DMS53 treated with DMSO at 0.1 percent for 48 hours (cell line): ENCODE results near the gene SLC35F3.
"Not testable (repeated sequence)": the region's sequence is repeated elsewhere in the genome, so short reads cannot be mapped to it uniquely, and the experiment has no call there.

ENCODE experiments used
- DNase-seq: peaks from one replicate; lab custom pipeline; 2025; ENCODE audit not compliant: unreplicated experiment; lab: John Stamatoyannopoulos, UW

SLC35F3 gene

GRCh38 chr1:234246638-234247116, 342.2 kb downstream of the SLC35F3 start:
- DNase-seq: no peak

- DNase-seq: not testable (repeated sequence)
Observed at GRCh38 chr1:234247746-234248145, 343.3 kb downstream of the SLC35F3 start.

- no peak for DNase-seq
Observed at GRCh38 chr1:234250747-234251146, 346.3 kb downstream of the SLC35F3 start.

GRCh38 chr1:234253732-234254131, 349.3 kb downstream of the SLC35F3 start:
- DNase-seq: peak; percentile 3

GRCh38 chr1:234256359-234256758, 351.9 kb downstream of the SLC35F3 start:
- no peak for DNase-seq

GRCh38 chr1:234258071-234258470, 353.6 kb downstream of the SLC35F3 start:
- DNase-seq: no peak

- peak; percentile 45 for DNase-seq
Observed at GRCh38 chr1:234260578-234260977, 356.1 kb downstream of the SLC35F3 start.

- DNase-seq: no peak
Observed at GRCh38 chr1:234261545-234261944, 357.1 kb downstream of the SLC35F3 start.

- DNase-seq: no peak
Observed at GRCh38 chr1:234262007-234262753, 357.7 kb downstream of the SLC35F3 start.

- no peak for DNase-seq
Observed at GRCh38 chr1:234262754-234263105, 358.3 kb downstream of the SLC35F3 start.

GRCh38 chr1:234264832-234265231, 360.4 kb downstream of the SLC35F3 start:
- no peak for DNase-seq

- no peak for DNase-seq
Observed at GRCh38 chr1:234265321-234265720, 360.8 kb downstream of the SLC35F3 start.

GRCh38 chr1:234265861-234266260, 361.4 kb downstream of the SLC35F3 start:
- peak; percentile 40 for DNase-seq

- DNase-seq: no peak
Observed at GRCh38 chr1:234270093-234270492, 365.6 kb downstream of the SLC35F3 start.

GRCh38 chr1:234270581-234271242, 366.2 kb downstream of the SLC35F3 start:
- no peak for DNase-seq

GRCh38 chr1:234271243-234271606, 366.7 kb downstream of the SLC35F3 start:
- DNase-seq: no peak

GRCh38 chr1:234272656-234273312, 368.3 kb downstream of the SLC35F3 start:
- peak; percentile 76 for DNase-seq

- no peak for DNase-seq
Observed at GRCh38 chr1:234273981-234274380, 369.5 kb downstream of the SLC35F3 start.

- no peak for DNase-seq
Observed at GRCh38 chr1:234276151-234276788, 371.8 kb downstream of the SLC35F3 start.

- DNase-seq: no peak
Observed at GRCh38 chr1:234277161-234277868, 372.8 kb downstream of the SLC35F3 start.

- no peak for DNase-seq
Observed at GRCh38 chr1:234279021-234279420, 374.5 kb downstream of the SLC35F3 start.
